ENCODE results near the gene OR13J1.

Gene OR13J1

GRCh38 chr9:35856882-35857281 is 13.3 kb downstream of the OR13J1 start:
- no peak for DNase-seq

- DNase-seq = no peak
These were observed 14.0 kb downstream of the OR13J1 start for GRCh38 chr9:35856206-35856605.

- DNase-seq = no peak
These were observed 16.0 kb downstream of the OR13J1 start for GRCh38 chr9:35854091-35854762.

GRCh38 chr9:35852876-35853865 is 17.0 kb downstream of the OR13J1 start:
- DNase-seq = no peak

GRCh38 chr9:35852267-35852815 is 17.9 kb downstream of the OR13J1 start:
- no peak for DNase-seq

GRCh38 chr9:35847792-35848572 is 22.2 kb downstream of the OR13J1 start:
- no peak for DNase-seq

GRCh38 chr9:35845824-35846771 is 24.1 kb downstream of the OR13J1 start:
- DNase-seq = no peak

- DNase-seq = no peak
These were observed 25.5 kb downstream of the OR13J1 start for GRCh38 chr9:35844628-35845270.

GRCh38 chr9:35842795-35843194 is 27.4 kb downstream of the OR13J1 start:
- DNase-seq = no peak

- no peak for DNase-seq
These were observed 28.0 kb downstream of the OR13J1 start for GRCh38 chr9:35842020-35842745.

- DNase-seq = no peak
These were observed 28.6 kb downstream of the OR13J1 start for GRCh38 chr9:35841645-35841900.

- DNase-seq = no peak
These were observed 29.1 kb downstream of the OR13J1 start for GRCh38 chr9:35840881-35841644.

- no peak for DNase-seq
These were observed 30.3 kb downstream of the OR13J1 start for GRCh38 chr9:35839926-35840325.

- no peak for DNase-seq
These were observed 33.6 kb downstream of the OR13J1 start for GRCh38 chr9:35836595-35836994.

- DNase-seq = no peak
These were observed 34.4 kb downstream of the OR13J1 start for GRCh38 chr9:35835766-35836165.

- no peak for DNase-seq
These were observed 35.0 kb downstream of the OR13J1 start for GRCh38 chr9:35835216-35835632.

GRCh38 chr9:35834260-35835215 is 35.7 kb downstream of the OR13J1 start:
- DNase-seq = no peak

GRCh38 chr9:35832814-35833213 is 37.4 kb downstream of the OR13J1 start:
- DNase-seq = no peak

- no peak for DNase-seq
These were observed 39.2 kb downstream of the OR13J1 start for GRCh38 chr9:35831040-35831439.

Data from cortex of kidney (tissue), 1 donor.